ENCODE results near the gene NFIA.

Gene NFIA

DNA sequence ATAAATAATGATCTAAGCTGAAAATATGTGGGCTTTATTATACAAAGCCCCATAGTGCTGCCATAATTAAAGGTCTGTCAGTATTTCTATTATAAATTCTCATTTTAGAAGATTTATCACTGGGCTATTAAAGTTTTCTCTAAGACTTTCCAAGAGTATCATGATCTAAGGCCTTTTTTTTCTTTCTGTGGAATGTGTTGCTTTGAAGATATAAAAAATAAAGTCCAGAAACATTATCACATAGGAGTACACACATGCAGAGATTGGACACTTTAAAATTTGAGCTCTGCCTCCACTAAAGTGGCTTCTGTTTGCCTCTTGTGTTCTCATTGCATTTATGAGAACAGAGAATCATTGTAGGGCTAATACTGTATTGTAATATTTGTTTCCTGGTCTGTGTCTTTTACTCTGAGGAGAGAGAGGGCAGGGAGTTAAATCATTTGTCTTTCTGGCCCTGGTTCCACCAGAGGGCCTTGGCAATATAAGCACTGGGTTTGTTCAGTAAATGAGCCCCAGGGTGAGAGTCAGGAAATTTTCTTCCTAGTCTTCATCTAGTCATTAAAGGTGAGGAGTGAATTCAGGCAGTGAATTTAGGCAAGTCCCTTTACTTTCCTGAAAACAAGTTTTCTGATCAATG is 70.2 kb downstream of the NFIA start:
- DNase-seq (ENCODE audit: low read depth, low spot score): no peak

- no peak for DNase-seq (ENCODE audit: low read depth, low spot score)
Observed at GRCh38 chr1:61156576-61157467, 74.5 kb downstream of the NFIA start.

DNA sequence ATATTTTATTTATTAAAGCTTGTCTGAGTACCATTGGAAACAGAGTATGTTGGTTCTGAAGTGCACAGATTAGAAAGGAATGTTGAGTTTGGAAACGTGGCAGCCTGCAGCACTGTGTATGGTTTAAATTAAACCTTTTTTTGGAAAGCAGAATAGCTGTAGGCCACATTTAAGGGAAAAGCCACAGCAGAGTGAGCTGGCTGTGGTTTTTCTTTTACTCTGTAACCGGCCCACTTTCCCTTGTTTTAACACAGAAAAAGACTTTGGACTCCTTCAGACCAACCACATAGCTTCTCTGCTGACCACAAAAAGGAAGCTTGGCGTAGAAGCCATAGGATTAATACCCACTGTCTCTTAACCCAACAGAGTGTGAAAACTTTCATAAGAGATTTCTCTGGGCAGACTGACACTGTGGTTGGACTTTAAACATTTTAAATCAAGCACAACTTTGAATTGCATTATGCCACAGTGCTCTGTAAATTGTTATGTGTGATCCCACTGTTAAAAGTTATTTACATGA is 75.2 kb downstream of the NFIA start:
- no peak for DNase-seq (ENCODE audit: low read depth, low spot score)

DNA sequence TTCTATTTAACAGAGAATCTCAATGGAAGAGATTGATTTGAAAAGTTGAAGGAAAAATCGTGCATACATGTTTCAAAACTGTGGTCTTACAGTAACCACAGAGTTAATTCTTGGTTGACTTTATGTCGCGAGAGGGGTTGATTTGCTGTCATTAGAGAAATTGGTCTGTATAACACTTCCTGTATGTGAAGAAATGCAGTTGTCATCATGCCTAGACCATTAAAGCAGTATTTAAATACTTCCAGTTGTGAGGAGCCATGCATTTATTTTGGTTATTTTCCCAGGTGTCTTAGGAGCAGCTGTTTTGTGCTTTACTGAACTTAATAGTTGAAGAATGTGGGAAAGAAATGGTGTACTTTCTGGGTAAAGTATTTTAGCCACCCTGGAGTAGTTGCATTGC is 76.2 kb downstream of the NFIA start:
- no peak for DNase-seq (ENCODE audit: low read depth, low spot score)

DNA sequence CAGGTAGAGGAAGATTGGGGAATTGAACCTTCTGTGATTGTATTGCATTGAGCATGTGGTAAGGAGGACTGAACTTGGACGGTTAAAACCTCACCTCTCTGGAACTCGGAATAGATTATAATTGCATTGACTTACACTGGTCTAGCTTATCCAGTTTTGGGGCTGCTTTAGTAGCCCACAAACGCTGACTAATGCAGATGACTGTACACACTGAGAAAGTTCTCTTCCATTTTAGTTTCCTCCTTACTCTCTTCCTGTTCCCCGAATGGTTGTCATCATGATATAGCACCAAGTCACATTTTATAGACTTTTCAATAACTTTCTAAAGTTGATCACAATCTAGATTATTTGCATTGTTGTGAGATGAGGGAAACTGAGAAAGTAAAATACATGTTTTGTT is 78.2 kb downstream of the NFIA start:
- DNase-seq (ENCODE audit: low read depth, low spot score): no peak

GRCh38 chr1:61162520-61163258 is 80.3 kb downstream of the NFIA start:
- no peak for DNase-seq (ENCODE audit: low read depth, low spot score)

DNA sequence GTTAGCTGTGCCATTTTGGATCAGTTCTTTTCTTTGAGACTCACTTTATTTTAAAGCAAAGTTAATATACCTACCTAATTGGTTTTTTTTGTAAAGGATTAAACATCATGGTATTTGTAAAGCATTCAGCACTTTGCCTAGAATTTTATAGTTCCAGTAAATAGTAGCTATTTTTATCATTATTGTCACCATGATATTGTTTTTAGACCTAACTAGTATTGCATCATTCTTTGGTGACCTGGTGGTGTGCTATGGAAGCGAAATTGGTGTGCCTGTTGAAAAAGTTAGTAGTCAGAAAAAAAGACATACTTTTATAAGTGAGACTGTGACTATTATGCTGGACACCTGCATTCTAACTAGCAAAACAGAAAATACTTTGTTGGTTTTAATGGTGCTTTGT is 81.0 kb downstream of the NFIA start:
- no peak for DNase-seq (ENCODE audit: low read depth, low spot score)

- no peak for DNase-seq (ENCODE audit: low read depth, low spot score)
Observed at GRCh38 chr1:61165402-61165801, 83.0 kb downstream of the NFIA start.

DNA sequence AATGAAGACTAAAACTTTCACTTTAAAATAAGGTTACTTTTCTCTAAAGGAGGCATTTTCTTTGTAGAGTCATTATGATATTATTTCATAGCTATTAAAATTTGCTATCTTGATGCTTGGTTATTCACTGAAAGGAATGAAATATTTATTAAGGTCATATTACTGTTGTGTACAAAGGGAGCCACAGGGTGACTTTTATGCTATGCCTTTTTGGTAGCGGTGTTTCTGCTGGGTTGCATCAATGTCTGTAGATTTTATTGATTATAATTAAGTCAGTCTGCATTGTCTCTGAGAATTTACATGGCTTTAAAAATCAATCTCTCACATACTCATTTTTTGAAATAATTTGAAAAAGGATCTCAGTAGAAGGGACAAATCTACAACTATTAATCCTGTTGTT is 84.9 kb downstream of the NFIA start:
- no peak for DNase-seq (ENCODE audit: low read depth, low spot score)

DNA sequence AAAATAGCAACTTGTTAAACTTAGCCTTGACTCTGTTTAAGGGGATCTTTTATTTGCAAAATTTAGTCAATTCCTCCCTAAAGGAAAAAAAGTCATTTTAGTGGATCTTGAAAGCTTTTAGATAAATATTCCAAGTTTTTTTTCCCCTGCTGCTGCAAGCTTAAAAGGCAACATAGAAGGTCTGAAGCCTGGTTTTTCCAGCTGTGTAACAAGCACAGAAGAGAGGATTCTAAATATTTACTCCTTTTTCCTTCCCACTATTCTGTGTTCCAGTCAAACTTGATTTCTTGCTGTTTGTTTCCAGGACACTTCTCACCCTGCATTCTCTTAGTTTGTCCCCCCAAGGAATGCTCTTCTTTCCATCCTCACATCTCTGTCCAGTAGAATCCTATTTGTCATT is 86.7 kb downstream of the NFIA start:
- DNase-seq (ENCODE audit: low read depth, low spot score): no peak

- no peak for DNase-seq (ENCODE audit: low read depth, low spot score)
Observed at GRCh38 chr1:61169634-61170033, 87.3 kb downstream of the NFIA start.

DNA sequence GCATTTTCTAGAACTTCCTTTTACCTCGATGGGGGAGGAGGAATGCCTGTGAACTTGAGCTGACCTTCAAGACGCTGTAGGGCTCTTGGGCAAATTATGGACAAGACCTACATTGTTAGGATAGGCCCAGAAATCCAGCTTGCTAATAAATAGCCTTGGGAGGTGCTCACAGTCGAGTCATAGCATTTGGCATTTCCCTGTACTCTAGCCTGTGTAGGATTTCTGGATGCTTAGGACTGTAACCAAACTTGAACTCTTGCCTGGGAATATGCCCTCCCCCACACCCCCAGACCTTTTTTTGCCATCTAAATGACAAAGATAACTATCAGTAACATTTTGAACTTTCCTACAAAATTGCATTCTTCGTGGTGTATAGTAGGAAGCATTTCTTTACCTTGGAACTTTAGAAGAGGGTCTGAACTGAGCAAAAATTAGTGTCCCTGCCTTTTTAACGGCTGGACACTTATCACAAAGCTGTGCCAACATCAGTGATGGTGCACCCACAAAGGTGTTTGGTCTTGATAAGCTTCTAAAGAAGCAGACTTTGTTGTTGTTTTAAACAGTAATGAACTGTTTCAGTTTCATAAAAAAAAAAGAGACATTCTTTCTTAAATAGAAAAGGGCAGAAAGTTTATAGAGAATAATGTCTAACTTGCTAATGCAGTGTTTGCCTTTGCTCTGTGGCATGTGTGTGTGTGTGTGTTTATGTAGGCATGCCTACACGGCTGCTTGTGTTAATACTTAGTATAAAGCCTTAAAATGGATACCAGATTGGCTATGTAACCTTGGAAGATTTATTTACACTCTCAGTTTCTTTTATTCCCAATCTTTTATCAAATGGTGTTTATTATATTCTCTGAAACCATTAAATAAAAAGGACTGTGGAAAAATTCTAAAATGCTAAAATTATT is 88.2 kb downstream of the NFIA start:
- no peak for DNase-seq (ENCODE audit: low read depth, low spot score)

DNA sequence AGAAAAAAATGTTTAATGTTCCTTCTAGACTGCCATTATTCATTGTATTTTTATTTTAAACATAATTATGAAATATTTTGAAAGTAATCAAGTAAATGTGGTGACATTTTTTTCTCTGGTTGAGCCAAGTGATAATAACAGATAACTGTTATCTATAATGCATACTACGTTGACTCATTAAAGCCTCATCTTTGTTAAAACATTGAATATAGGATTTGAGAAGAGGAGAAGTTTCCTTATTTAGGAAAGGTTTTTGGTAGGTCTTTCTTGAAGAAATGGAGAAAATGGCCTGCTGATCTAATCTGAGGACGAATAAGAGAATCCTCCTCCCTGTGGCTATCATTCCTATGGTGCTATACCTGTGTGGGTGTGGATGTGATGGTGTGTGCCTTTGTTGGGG is 89.0 kb downstream of the NFIA start:
- DNase-seq (ENCODE audit: low read depth, low spot score): no peak

DNA sequence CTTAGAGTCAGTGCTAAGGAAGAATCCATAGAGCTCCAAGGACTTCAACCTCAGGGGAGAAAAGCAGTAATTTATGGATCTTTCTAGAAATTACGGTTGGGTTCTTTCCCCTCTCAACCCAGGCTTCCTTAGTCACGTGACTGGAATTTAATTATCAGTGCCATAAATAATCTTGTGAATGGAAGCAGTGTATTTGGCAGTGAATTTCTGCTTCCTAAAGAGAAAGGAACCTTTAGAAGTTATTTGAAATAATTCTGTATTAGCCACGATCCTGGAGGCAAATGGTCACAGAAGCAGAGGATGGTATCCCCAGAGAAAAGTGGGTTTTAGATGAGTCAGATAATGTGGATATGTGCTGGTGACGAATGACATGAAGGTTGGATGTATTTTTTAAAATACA is 89.6 kb downstream of the NFIA start:
- no peak for DNase-seq (ENCODE audit: low read depth, low spot score)

DNA sequence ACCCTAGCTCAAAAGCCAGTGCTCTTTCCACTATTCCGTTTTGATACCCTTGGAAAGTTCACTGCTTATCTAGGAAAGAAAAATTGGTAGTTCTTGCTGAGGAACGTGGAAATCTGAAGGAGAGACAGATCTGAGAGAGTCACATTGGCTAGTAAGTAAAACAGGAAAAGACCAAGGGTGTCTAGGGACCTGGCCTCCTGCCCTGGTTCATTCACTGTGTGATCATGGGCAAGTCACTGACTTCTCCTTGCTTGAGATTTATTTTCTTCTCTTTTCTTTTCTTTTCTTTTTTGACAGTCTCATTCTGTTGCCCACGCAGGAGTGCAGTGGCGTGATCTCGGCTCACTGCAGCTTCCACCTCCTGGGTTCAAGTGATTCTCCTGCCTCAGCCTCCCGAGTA is 90.8 kb downstream of the NFIA start:
- DNase-seq (ENCODE audit: low read depth, low spot score): no peak

DNA sequence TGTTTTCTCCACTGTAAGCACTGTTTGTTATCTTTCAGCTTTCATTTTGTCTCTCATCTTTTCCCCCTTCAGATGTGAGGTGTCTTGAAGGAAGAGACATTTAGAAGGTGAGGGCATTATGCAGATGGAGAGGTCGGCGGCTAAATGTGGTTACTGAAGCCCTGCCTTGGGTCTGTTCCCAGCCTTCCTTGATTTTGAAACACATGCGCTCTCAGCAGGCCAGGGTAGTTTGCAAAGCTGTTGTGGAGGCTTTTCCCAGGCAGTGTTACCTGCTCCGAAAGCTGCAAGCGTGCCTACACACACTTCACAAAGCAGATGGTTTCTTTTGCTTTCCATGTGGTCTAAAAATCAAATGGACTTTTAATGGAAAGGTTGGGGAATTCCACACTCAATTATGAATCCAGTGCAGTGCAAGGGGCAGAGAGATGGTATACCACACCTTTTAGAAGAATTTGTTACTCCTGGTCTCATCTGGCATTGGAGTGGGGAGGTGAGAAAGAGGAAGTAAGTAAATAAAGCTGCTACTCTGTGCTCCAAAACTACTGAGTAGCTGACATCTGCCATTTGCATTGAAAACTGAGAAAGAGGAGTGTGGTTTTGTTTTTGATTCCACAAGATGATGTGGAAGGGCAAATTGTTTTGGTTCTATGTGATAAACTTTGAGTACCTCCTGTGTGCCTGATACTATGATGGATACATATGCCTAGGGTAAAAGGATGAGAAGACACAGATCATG is 91.9 kb downstream of the NFIA start:
- no peak for DNase-seq (ENCODE audit: low read depth, low spot score)

- DNase-seq (ENCODE audit: low read depth, low spot score): no peak
Observed at GRCh38 chr1:61175976-61176375, 93.6 kb downstream of the NFIA start.

DNA sequence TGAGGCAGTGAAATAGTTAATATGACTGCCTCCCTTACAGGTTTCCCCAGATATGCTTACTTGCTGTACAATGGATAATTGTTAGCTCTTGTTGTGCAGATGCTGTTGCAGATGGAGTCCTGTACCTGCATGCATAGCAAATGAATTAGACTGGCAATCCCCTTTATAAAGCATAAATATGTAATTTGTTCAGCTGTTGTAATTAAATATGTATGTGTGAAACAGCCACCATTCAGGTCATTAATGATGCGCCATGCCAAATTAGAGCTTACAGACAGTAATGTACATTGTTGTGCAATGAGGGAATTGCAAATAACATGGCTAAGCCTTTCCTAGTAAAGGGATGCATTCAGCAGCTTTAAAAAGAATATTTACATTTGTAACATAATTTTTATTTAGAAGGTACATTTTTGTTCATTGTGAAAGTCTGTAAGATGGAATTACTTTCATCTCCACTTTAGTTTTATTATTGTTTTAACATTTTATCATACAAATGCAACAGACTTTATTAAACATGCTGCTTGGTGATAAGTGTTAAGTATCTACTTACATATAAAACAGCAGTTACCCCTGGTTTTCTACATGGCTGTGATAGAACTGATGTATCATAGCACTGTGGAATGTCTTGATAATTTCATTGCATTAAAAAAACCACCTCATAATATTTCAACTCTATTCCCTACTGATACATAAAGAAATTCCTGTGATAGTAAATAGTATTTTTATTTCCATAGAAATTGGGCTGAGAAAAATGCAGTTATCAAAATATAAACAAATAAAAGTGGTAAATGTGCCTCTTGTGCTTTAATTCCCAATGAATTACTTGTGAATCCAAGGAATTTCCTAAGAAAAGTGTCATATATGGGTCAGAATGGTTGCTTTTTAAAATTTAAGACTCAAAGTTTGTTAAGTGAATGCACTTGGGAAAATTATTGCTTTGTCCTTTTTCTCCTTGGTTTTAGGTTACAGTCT is 99.0 kb downstream of the NFIA start:
- DNase-seq (ENCODE audit: low read depth, low spot score): no peak

- DNase-seq (ENCODE audit: low read depth, low spot score): no peak
Observed at GRCh38 chr1:61182049-61182448, 99.7 kb downstream of the NFIA start.

Measured in iPS DF 19.7 (cell line).